GM18498 (cell line): ENCODE data around the gene RPL38.

ENCODE experiments used
- ATAC-seq: cut with Tn5 transposase; IDR thresholded peaks from one replicate; pipeline ENCODE4 v1.9.1; 2021; ENCODE audit warnings: mild to moderate bottlenecking, moderate library complexity; ENCODE audit not compliant: unreplicated experiment

Gene RPL38

GRCh38 chr17:74245145-74245831 lies 41.8 kb downstream of the RPL38 start:
- no peak for ATAC-seq

GRCh38 chr17:74245871-74246270 lies 42.4 kb downstream of the RPL38 start:
- no peak for ATAC-seq

GRCh38 chr17:74249590-74250270 lies 46.3 kb downstream of the RPL38 start:
- no peak for ATAC-seq

GRCh38 chr17:74250324-74250995 lies 47.0 kb downstream of the RPL38 start:
- no peak for ATAC-seq

GRCh38 chr17:74251051-74251450 lies 47.6 kb downstream of the RPL38 start:
- ATAC-seq = no peak

- no peak for ATAC-seq
Observed at GRCh38 chr17:74251569-74251968, 48.1 kb downstream of the RPL38 start.

GRCh38 chr17:74252211-74252610 lies 48.7 kb downstream of the RPL38 start:
- no peak for ATAC-seq

GRCh38 chr17:74253036-74253435 lies 49.6 kb downstream of the RPL38 start:
- no peak for ATAC-seq

GRCh38 chr17:74257311-74257710 lies 53.8 kb downstream of the RPL38 start:
- ATAC-seq = no peak

GRCh38 chr17:74259667-74260524 lies 56.4 kb downstream of the RPL38 start:
- no peak for ATAC-seq
